HCT116 (cell line): ENCODE measurements around the gene HOXD9. TPM values are rescaled to one million over a fixed set of nuclear protein-coding genes. Genes with fewer than 3 reads are reported as not detected.

Experiments
- ATAC-seq: fragments of 200-7000 bp; cut with Tn5 transposase; 2 replicates; pipeline ENCODE4 v1.9.1; 2020; ENCODE audit warnings: mild to moderate bottlenecking, moderate library complexity
- BruUV-seq: library from RNA; stranded (reverse); fragments of 400-500 nt; replicated peaks from 2 replicates; lab custom pipeline; 2021; lab: Mats Ljungman, UMichigan
- CTCF ChIA-PET: fragments of 300-600 bp; sonication (Branson Sonifier 250); formaldehyde crosslinking; loops from one replicate; lab custom pipeline; 2021; ENCODE audit warnings: antibody characterized with exemption; lab: Charles Lee
- POLR2A ChIA-PET: fragments of 300-600, 350-600 bp; sonication (Branson Sonifier 250); formaldehyde crosslinking; loops from one replicate; lab custom pipeline; 2021; ENCODE audit warnings: antibody characterized with exemption; lab: Charles Lee
- RAD21 ChIA-PET, 2 experiments: fragments of 300-600 bp; sonication (Branson Sonifier 250); formaldehyde crosslinking; loops; one replicate each; lab custom pipeline; 2023; ENCODE audit warnings: low total read pairs in 2 of 2; ENCODE audit not compliant: uncharacterized antibody in 2 of 2, unreplicated experiment in 2 of 2, low non-redundant PET in 1 of 2; lab: Charles Lee
- DNase-seq: peaks from one replicate; pipeline ENCODE4 v3.0.0-alpha.2; 2010; ENCODE audit warnings: low read depth, low spot score
- H2AFZ ChIP-seq: fragments of 200-600 bp; shearing (Covaris generic), sonication (generic); 2 replicates; pipeline ENCODE4 v1.6.1; 2017; ENCODE audit warnings: low read depth, mixed run types, mixed read lengths, antibody characterized with exemption, low read length; ENCODE audit not compliant: poor library complexity, severe bottlenecking
- H3K27ac ChIP-seq: 2 replicates; pipeline ENCODE4 v1.5.1; 2012; ENCODE audit warnings: low read depth, low read length
- H3K27me3 ChIP-seq: fragments of 200-600 bp; sonication (generic); 2 replicates; pipeline ENCODE4 v1.6.1; 2016; ENCODE audit warnings: mixed run types, low read length, mixed read lengths; ENCODE audit not compliant: insufficient read depth
- H3K36me3 ChIP-seq, 2 experiments: fragments of 200-500 bp in 1 of 2; fragments of 200-600 bp in 1 of 2; sonication (Bioruptor generic) in 1 of 2; sonication (generic) in 1 of 2; 2 replicates each; pipeline versions ENCODE4 v1.5.1 to v1.6.1; 2014 to 2016; ENCODE audit warnings: low read length in 2 of 2, inconsistent platforms in 1 of 2, mixed read lengths in 1 of 2, mixed run types in 1 of 2; ENCODE audit not compliant: insufficient read depth in 2 of 2, control insufficient read depth in 1 of 2
- H3K4me1 ChIP-seq, 2 experiments: fragments of 200-600 bp in 1 of 2; sonication (generic) in 1 of 2; 2 replicates each; pipeline versions ENCODE4 v1.5.1 to v1.6.1; 2012 to 2017; ENCODE audit warnings: low read length in 2 of 2, inconsistent platforms in 1 of 2, mild to moderate bottlenecking in 1 of 2, mixed read lengths in 1 of 2, mixed run types in 1 of 2, moderate library complexity in 1 of 2; ENCODE audit not compliant: insufficient read depth in 2 of 2, control insufficient read depth in 1 of 2
- H3K4me2 ChIP-seq: fragments of 200-600 bp; sonication (generic); 2 replicates; pipeline ENCODE4 v1.6.1; 2017; ENCODE audit warnings: mixed run types, low read length, mixed read lengths
- H3K4me3 ChIP-seq, 2 experiments: fragments of 200-600 bp in 1 of 2; sonication (generic) in 1 of 2; replicated peaks in 1 of 2; 2 replicates each; pipeline ENCODE4 v1.5.1; 2011 to 2016; ENCODE audit warnings: low read length in 2 of 2, control low read depth in 1 of 2, low read depth in 1 of 2, mild to moderate bottlenecking in 1 of 2, mixed read lengths in 1 of 2, mixed run types in 1 of 2
- H3K79me2 ChIP-seq: fragments of 200-600 bp; sonication (generic); 2 replicates; pipeline ENCODE4 v1.6.1; 2017; ENCODE audit warnings: mild to moderate bottlenecking, mixed run types, low read length, moderate library complexity, mixed read lengths; ENCODE audit not compliant: insufficient read depth
- H3K9ac ChIP-seq: fragments of 200-600 bp; sonication (generic); 2 replicates; pipeline ENCODE4 v1.6.1; 2016; ENCODE audit warnings: low read length, mixed read lengths
- H3K9me2 ChIP-seq: fragments of 200-600 bp; sonication (generic), shearing (Covaris generic); 2 replicates; pipeline ENCODE4 v1.6.1; 2017; ENCODE audit warnings: mixed run types, mild to moderate bottlenecking, moderate library complexity; ENCODE audit not compliant: insufficient read depth
- H3K9me3 ChIP-seq, 2 experiments: fragments of 200-500 bp in 1 of 2; fragments of 200-600 bp in 1 of 2; sonication (Bioruptor generic) in 1 of 2; sonication (generic) in 1 of 2; 2 replicates each; pipeline ENCODE4 v1.6.1; 2014 to 2017; ENCODE audit warnings: low read length in 2 of 2, mixed read lengths in 2 of 2, inconsistent platforms in 1 of 2, low read depth in 1 of 2, mild to moderate bottlenecking in 1 of 2, mixed run types in 1 of 2, moderate library complexity in 1 of 2; ENCODE audit not compliant: control insufficient read depth in 1 of 2, insufficient read depth in 1 of 2
- H4K20me1 ChIP-seq: fragments of 200-600 bp; sonication (generic), shearing (Covaris generic); 2 replicates; pipeline ENCODE4 v1.6.1; 2017; ENCODE audit warnings: mixed run types, mild to moderate bottlenecking, moderate library complexity; ENCODE audit not compliant: insufficient read depth
- CBX3 ChIP-seq: IDR thresholded peaks from 2 replicates; pipeline ENCODE4 v1.6.1; 2012; ENCODE audit warnings: low read depth
- EGR1 ChIP-seq: IDR thresholded peaks from 2 replicates; pipeline ENCODE4 v1.6.1; 2012; ENCODE audit warnings: low read depth
- FOSL1 ChIP-seq: IDR thresholded peaks from 2 replicates; pipeline ENCODE4 v1.6.1; 2012; ENCODE audit warnings: low read depth
- POLR2A ChIP-seq: IDR thresholded peaks from 2 replicates; pipeline ENCODE4 v1.7.0; 2011; ENCODE audit warnings: borderline replicate concordance; ENCODE audit not compliant: insufficient read depth, insufficient read length; ENCODE audit errors: extremely low read depth
- POLR2AphosphoS5 ChIP-seq: IDR thresholded peaks from 2 replicates; pipeline ENCODE4 v1.6.1; 2011; ENCODE audit warnings: mild to moderate bottlenecking, low read depth, low read length, moderate library complexity
- RAD21 ChIP-seq: IDR thresholded peaks from 2 replicates; pipeline ENCODE4 v1.6.1; 2012; ENCODE audit warnings: low read depth, mild to moderate bottlenecking
- SP1 ChIP-seq: IDR thresholded peaks from 2 replicates; pipeline ENCODE4 v1.6.1; 2012; ENCODE audit warnings: low read depth
- SRF ChIP-seq: IDR thresholded peaks from 2 replicates; pipeline ENCODE4 v1.6.1; 2012; ENCODE audit warnings: low read depth
- TCF7L2 ChIP-seq: IDR thresholded peaks from 2 replicates; pipeline ENCODE4 v1.7.0; 2011; ENCODE audit warnings: borderline replicate concordance, inconsistent platforms; ENCODE audit not compliant: insufficient read depth, insufficient read length; ENCODE audit errors: extremely low read depth
- ZFX ChIP-seq: fragments of 450-650 bp; IDR thresholded peaks from 2 replicates; pipeline ENCODE4 v1.6.1; 2017
- ZNF274 ChIP-seq: fragments of 200-500 bp; sonication (Bioruptor generic); IDR thresholded peaks from 2 replicates; pipeline ENCODE4 v1.6.1; 2014; ENCODE audit warnings: mild to moderate bottlenecking, low read depth, low read length, inconsistent platforms
- intact Hi-C: fragments of 100-400 bp; cut with micrococcal nuclease; formaldehyde crosslinking; loops from 2 replicates; pipeline ENCODE4 v1.10.0; 2022
- total RNA-seq: library from RNA; stranded (reverse); gene quantifications from one replicate; pipeline ENCODE4 v1.2.1, GENCODE V29; 2021; ENCODE audit not compliant: unreplicated experiment
- TF ChIP-seq, protein P1 (sequence below): IDR thresholded peaks from 2 replicates; pipeline ENCODE4 v1.6.1; 2011; ENCODE audit warnings: mild to moderate bottlenecking, low read length, moderate library complexity; ENCODE audit not compliant: insufficient replicate concordance; ENCODE audit errors: extremely low read depth
- TF ChIP-seq, protein P2 (sequence below): IDR thresholded peaks from 2 replicates; pipeline ENCODE4 v1.6.1; 2012; ENCODE audit warnings: low read depth
- TF ChIP-seq, protein P3 (sequence below): IDR thresholded peaks from 2 replicates; pipeline ENCODE4 v1.6.1; 2012
- TF ChIP-seq, protein P4 (sequence below): IDR thresholded peaks from 2 replicates; pipeline ENCODE4 v1.6.1; 2012

HOXD9 gene
- total RNA-seq, 1 experiment from 2014 or later: not detected

DNA sequence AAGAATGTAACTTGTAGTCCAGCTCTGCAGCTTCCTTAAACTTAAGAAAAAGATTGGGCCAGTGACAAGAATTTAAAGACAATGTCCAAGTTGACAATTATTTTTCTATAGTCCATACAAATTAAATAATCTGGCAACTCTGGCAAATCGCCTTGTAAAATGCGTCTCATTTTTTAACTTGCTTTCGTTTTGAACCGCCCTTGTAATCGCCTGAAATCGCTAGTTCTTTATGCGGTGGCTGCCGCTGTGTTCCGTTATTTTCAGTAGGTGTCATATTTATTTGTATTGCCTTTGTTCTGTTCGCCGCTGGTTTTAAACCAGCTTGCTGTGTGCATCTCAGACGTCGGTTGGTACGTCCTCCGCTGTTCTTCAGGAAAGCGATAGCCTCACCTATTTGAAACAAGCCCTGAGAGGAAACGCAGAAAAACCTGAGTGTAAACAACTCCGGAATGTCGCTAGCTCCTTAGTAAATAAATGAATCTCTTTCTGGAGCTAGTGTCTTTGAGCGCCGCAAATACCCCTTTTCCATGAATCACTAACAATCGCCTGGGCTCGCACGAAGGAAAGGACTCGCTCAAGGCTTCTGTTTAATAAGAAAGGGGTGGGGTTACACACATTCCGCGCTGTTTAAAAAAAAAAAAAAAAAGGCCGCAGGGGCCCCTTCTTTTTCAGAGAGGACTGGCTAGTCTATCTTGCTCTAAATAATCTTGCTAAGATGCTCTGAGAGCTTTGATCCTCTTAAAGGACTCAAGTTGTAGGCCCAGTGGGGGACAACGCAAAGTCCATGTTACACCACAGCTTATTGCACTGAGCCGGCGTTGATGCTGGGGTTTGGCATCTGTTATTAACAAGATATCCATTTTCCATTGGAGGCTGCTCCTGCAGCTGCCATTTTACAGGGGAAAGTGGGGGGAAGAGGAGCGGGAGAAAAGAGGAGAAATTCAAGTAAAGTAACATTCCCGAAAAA is 10.0 kb downstream of the HOXD9 start:
- H3K9ac ChIP-seq: no peak overlapping the region
- TF ChIP-seq POLR2A (no peak), SP1 (no peak), CBX3 (no peak), SRF (no peak), ZFX (no peak), POLR2AphosphoS5 (no peak), RAD21 (no peak), EGR1 (no peak), FOSL1 (no peak), ZNF274 (no peak), TCF7L2 (no peak)
- TF ChIP-seq, protein P1, sequence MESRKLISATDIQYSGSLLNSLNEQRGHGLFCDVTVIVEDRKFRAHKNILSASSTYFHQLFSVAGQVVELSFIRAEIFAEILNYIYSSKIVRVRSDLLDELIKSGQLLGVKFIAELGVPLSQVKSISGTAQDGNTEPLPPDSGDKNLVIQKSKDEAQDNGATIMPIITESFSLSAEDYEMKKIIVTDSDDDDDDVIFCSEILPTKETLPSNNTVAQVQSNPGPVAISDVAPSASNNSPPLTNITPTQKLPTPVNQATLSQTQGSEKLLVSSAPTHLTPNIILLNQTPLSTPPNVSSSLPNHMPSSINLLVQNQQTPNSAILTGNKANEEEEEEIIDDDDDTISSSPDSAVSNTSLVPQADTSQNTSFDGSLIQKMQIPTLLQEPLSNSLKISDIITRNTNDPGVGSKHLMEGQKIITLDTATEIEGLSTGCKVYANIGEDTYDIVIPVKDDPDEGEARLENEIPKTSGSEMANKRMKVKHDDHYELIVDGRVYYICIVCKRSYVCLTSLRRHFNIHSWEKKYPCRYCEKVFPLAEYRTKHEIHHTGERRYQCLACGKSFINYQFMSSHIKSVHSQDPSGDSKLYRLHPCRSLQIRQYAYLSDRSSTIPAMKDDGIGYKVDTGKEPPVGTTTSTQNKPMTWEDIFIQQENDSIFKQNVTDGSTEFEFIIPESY: no peak
- TF ChIP-seq, protein P2, sequence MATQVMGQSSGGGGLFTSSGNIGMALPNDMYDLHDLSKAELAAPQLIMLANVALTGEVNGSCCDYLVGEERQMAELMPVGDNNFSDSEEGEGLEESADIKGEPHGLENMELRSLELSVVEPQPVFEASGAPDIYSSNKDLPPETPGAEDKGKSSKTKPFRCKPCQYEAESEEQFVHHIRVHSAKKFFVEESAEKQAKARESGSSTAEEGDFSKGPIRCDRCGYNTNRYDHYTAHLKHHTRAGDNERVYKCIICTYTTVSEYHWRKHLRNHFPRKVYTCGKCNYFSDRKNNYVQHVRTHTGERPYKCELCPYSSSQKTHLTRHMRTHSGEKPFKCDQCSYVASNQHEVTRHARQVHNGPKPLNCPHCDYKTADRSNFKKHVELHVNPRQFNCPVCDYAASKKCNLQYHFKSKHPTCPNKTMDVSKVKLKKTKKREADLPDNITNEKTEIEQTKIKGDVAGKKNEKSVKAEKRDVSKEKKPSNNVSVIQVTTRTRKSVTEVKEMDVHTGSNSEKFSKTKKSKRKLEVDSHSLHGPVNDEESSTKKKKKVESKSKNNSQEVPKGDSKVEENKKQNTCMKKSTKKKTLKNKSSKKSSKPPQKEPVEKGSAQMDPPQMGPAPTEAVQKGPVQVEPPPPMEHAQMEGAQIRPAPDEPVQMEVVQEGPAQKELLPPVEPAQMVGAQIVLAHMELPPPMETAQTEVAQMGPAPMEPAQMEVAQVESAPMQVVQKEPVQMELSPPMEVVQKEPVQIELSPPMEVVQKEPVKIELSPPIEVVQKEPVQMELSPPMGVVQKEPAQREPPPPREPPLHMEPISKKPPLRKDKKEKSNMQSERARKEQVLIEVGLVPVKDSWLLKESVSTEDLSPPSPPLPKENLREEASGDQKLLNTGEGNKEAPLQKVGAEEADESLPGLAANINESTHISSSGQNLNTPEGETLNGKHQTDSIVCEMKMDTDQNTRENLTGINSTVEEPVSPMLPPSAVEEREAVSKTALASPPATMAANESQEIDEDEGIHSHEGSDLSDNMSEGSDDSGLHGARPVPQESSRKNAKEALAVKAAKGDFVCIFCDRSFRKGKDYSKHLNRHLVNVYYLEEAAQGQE: no peak
- TF ChIP-seq, protein P3, sequence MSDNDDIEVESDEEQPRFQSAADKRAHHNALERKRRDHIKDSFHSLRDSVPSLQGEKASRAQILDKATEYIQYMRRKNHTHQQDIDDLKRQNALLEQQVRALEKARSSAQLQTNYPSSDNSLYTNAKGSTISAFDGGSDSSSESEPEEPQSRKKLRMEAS: no peak
- TF ChIP-seq, protein P4, sequence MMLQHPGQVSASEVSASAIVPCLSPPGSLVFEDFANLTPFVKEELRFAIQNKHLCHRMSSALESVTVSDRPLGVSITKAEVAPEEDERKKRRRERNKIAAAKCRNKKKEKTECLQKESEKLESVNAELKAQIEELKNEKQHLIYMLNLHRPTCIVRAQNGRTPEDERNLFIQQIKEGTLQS: no peak
- H3K79me2 ChIP-seq: no peaks in the 10 kb centered on the region
- peaks cover 9 to 29% of the 10 kb centered on the region in 2 experiments; a peak in 3 of 4 replicates for H3K4me1 ChIP-seq
- CTCF ChIA-PET: interaction anchor here (0.9 to 3.7 kb wide), 8 partner anchors 8 to 522 kb away, joined by 3 to 19 read pairs (median 6); no protein-coding TSS in a partner anchor
- H3K27ac ChIP-seq: no peak overlapping the region
- RAD21 ChIA-PET: no interaction called here
- H3K9me2 ChIP-seq: no peaks in the 10 kb centered on the region
- no peaks in the 10 kb centered on the region for H3K36me3 ChIP-seq
- H2AFZ ChIP-seq: no peak overlapping the region
- intact Hi-C loops: no loop called here
- POLR2A ChIA-PET: no interaction called here
- no peak overlapping the region for H3K4me2 ChIP-seq
- no peak for ATAC-seq
- no TSS peak for BruUV-seq
- no peak for DNase-seq
- H3K4me3 ChIP-seq: no peak overlapping the region
- H4K20me1 ChIP-seq: no peaks in the 10 kb centered on the region
- H3K9me3 ChIP-seq: no peaks in the 10 kb centered on the region
- H3K27me3 ChIP-seq: no peaks in the 10 kb centered on the region
